GM12891 (cell line): Measurements from ENCODE around the gene SLC22A23.

Source experiments
- DNase-seq: peaks from one replicate; pipeline ENCODE4 v3.0.0; 2011; ENCODE audit warnings: low spot score; ENCODE audit not compliant: insufficient read length
- FAIRE-seq: peaks from 2 replicates; lab custom pipeline; 2011; peaks lifted over from hg19 to GRCh38; lab: Jason Lieb, UNC
- PAX5 ChIP-seq: IDR thresholded peaks from 2 replicates; pipeline ENCODE4 v1.6.1; 2011; ENCODE audit warnings: low read length, moderate library complexity, mild to moderate bottlenecking; ENCODE audit not compliant: insufficient read depth, severe bottlenecking
- POLR2A ChIP-seq: IDR thresholded peaks from 2 replicates; pipeline ENCODE4 v1.6.1; 2011; ENCODE audit warnings: low read depth, low read length, control low read depth
- POLR2AphosphoS5 ChIP-seq: IDR thresholded peaks from 2 replicates; pipeline ENCODE4 v1.6.1; 2011; ENCODE audit warnings: low read depth, low read length, control low read depth
- POU2F2 ChIP-seq: IDR thresholded peaks from 2 replicates; pipeline ENCODE4 v1.6.1; 2011; ENCODE audit warnings: low read depth, mild to moderate bottlenecking, control low read depth, low read length, moderate library complexity
- SPI1 ChIP-seq: IDR thresholded peaks from 2 replicates; pipeline ENCODE4 v1.6.1; 2011; ENCODE audit warnings: low read depth, low read length, control low read depth
- TAF1 ChIP-seq: IDR thresholded peaks from 2 replicates; pipeline ENCODE4 v1.6.1; 2011; ENCODE audit warnings: low read depth, low read length, control low read depth

The SLC22A23 gene

GRCh38 chr6:3340358-3340802, 116.5 kb downstream of the SLC22A23 start:
- DNase-seq = no peak
- FAIRE-seq = no peak
- TF ChIP-seq POLR2A (no peak), PAX5 (no peak), TAF1 (no peak), POU2F2 (no peak), POLR2AphosphoS5 (no peak), SPI1 (no peak)

GRCh38 chr6:3339811-3340210, 117.0 kb downstream of the SLC22A23 start:
- DNase-seq (no peak), FAIRE-seq (no peak)
- TF ChIP-seq POU2F2 (no peak), POLR2A (no peak), TAF1 (no peak), PAX5 (no peak), SPI1 (no peak), POLR2AphosphoS5 (no peak)

- DNase-seq (no peak), FAIRE-seq (peak; percentile 28)
- TF ChIP-seq PAX5 (no peak), TAF1 (no peak), POLR2A (no peak), POLR2AphosphoS5 (no peak), SPI1 (peak; percentile 86), POU2F2 (peak; percentile 87)
Observed at GRCh38 chr6:3337521-3338350, 119.1 kb downstream of the SLC22A23 start.

GRCh38 chr6:3336859-3337515, 119.9 kb downstream of the SLC22A23 start:
- FAIRE-seq = no peak
- TF ChIP-seq POLR2A = no peak
- no peak for DNase-seq

- FAIRE-seq (no peak), DNase-seq (no peak)
- no peak for TF ChIP-seq POLR2A
- no peak for TF ChIP-seq POU2F2
- TF ChIP-seq PAX5 = no peak
- no peak for TF ChIP-seq POLR2AphosphoS5
- TF ChIP-seq SPI1 = no peak
- TF ChIP-seq TAF1 = no peak
Observed at GRCh38 chr6:3336066-3336786, 120.6 kb downstream of the SLC22A23 start.

GRCh38 chr6:3335169-3335568, 121.7 kb downstream of the SLC22A23 start:
- TF ChIP-seq POLR2A = no peak
- TF ChIP-seq SPI1 = no peak
- TF ChIP-seq POU2F2 = no peak
- no peak for TF ChIP-seq POLR2AphosphoS5
- TF ChIP-seq PAX5 = no peak
- no peak for TF ChIP-seq TAF1
- DNase-seq (no peak), FAIRE-seq (no peak)

GRCh38 chr6:3334555-3334954, 122.3 kb downstream of the SLC22A23 start:
- no peak for TF ChIP-seq SPI1
- TF ChIP-seq POU2F2 = no peak
- TF ChIP-seq TAF1 = no peak
- TF ChIP-seq POLR2AphosphoS5 = no peak
- TF ChIP-seq PAX5 = no peak
- TF ChIP-seq POLR2A = no peak
- no peak for FAIRE-seq
- DNase-seq = no peak

GRCh38 chr6:3333263-3333662, 123.6 kb downstream of the SLC22A23 start:
- FAIRE-seq (peak; percentile 74), DNase-seq (peak; percentile 60)
- TF ChIP-seq TAF1 = no peak
- no peak for TF ChIP-seq PAX5
- no peak for TF ChIP-seq POLR2A
- 0 out of 2 replicates have a peak, but pooled peaks have one; percentile 41 for TF ChIP-seq POU2F2
- TF ChIP-seq POLR2AphosphoS5 = no peak

- DNase-seq = no peak
- FAIRE-seq = no peak
- no peak for TF ChIP-seq PAX5
- no peak for TF ChIP-seq POLR2AphosphoS5
- TF ChIP-seq TAF1 = no peak
- TF ChIP-seq POU2F2 = no peak
- no peak for TF ChIP-seq SPI1
- TF ChIP-seq POLR2A = no peak
Observed at GRCh38 chr6:3331971-3332370, 124.9 kb downstream of the SLC22A23 start.

GRCh38 chr6:3331494-3331893, 125.4 kb downstream of the SLC22A23 start:
- no peak for FAIRE-seq
- no peak for DNase-seq
- TF ChIP-seq SPI1 = peak; percentile 69
- TF ChIP-seq POLR2AphosphoS5 = no peak
